ACHN (cell line): ENCODE measurements around the gene AMBRA1.

Source experiments
- DNase-seq: peaks from one replicate; pipeline ENCODE4 v3.0.0-alpha.2; 2015
- in situ Hi-C: cut with HindIII; loops from 2 replicates; pipeline ENCODE4 v1.10.0; 2017; ENCODE audit warnings: low sequenced_read_pairs, low pct_ligation_motif_present, low pct_unique_long_range_greater_than_20kb

Gene AMBRA1

DNA sequence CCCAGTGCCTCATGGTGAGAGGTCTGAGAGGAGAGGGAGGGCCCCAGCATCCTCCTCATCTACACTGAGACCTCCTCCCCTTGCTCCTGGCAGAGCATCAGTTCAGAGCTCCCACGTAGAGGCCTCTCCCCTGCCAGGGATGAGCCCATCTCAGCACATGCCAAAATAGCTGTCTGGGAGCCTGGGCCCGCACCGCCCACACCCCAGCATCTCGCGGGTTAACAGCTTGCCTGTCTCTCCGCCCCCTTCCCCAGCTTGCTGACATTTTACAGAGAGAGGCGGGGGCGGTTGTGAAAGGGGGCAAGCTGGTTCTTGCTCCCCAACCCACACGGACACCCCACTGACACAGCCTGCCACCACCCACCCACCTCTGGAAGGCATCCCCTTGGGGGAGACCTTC is 240.1 kb downstream of the AMBRA1 start:
- in situ Hi-C loops: no loop called here
- no peak for DNase-seq

- peak; percentile 33 for DNase-seq
- in situ Hi-C loops: no loop called here
Measured at GRCh38 chr11:46352063-46352841, 241.6 kb downstream of the AMBRA1 start.

GRCh38 chr11:46351606-46352005 is 242.2 kb downstream of the AMBRA1 start:
- in situ Hi-C loops: no loop called here
- DNase-seq: no peak

DNA sequence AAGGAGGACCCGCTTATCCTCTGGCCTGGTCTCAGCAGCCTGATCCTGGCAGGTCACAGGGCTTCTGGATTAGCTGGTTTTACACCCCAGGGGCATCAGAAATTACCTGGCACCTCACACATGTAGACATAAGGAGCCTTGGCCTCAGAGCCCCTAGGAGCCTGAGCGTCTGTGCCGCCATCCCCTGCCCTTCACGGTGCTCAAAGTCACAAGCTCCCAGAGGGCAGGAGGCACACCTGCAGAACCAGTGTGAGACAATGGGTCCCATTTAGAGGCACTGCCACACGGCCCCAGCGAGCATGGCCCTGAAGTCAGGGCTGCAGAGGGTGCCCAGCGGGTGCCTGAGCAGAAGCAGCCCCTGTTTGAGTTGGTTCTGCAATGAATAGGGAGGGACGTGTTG is 242.7 kb downstream of the AMBRA1 start:
- DNase-seq: no peak

GRCh38 chr11:46350695-46351094 is 243.1 kb downstream of the AMBRA1 start:
- in situ Hi-C loops: no loop called here
- no peak for DNase-seq

More for the DNA sequence above, 242.7 kb downstream of the AMBRA1 start:
- in situ Hi-C loops: no loop called here

DNA sequence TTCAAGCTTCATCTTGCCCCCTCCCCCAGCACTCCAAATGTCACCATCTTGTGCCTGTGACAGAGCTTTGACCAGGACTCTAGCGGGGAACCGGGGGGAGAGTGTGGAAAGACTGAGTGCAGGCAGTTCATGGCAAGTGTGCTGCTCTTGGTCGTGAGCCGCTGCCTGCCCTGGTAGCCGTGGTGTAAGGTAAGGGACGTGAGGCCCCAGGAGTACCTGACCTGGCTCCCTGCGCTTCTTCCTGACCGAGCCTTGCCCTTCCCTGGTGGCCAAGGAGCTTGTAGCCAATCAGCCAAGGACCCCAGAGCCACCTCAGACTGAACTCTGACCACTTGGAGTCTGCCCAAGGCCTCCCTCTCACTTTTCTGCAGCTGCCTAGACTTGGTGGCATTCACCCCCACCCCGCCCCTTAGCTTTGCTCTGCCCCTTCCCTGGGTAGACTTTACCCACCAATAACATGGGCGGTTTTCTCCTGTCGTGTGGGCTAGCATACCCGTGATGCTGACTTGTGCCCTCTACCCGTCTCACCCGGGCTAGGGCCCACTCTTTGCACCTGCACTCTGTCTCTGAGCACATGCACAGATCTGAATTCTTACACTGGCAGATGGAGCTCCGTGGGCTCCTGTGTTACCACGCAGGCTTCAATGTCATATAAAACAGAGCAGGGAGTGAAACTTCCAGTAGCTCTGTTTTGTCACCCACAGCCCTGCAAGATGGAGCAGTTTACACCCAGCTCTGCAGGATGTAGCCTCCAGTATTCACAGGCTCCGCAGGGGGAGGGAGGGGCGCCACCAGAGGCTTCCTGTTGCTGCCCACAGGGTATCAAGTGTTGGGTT is 245.0 kb downstream of the AMBRA1 start:
- no peak for DNase-seq
- in situ Hi-C loops: no loop called here

GRCh38 chr11:46347637-46348311 is 246.0 kb downstream of the AMBRA1 start:
- no peak for DNase-seq
- in situ Hi-C loops: no loop called here

- in situ Hi-C loops: no loop called here
- peak; percentile 79 for DNase-seq
Measured at GRCh38 chr11:46346886-46347636, 246.8 kb downstream of the AMBRA1 start, which contains the start of gene DGKZ. DGKZ (plus strand) TSS chr11:46347463; CDS start chr11:46347660, 197 bp downstream.
